Measurements from ENCODE around the gene NCL.
"Not testable (repeated sequence)": the region's sequence is repeated elsewhere in the genome, so short reads cannot be mapped to it uniquely, and the experiment has no call there.

NCL gene

GRCh38 chr2:231405601-231406367 is 58.5 kb downstream of the NCL start:
- peak; percentile 16 for DNase-seq (ENCODE audit: low read depth)

DNA sequence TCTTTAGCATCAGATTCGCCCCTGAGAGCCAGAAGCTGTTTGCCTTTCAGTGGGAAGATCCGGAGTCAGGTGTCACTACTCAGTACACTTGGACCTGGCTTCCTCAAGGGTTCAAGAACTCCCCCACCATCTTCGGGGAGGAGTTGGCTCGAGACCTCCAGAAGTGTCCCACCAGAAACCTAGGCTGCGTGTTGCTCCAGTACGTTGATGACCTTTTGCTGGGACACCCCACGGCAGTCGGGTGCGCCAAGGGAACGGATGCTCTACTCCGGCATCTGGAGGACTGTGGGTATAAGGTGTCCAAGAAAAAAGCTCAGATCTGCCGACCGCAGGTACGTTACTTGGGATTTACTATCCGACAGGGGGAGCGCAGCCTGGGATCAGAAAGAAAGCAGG is 60.1 kb downstream of the NCL start:
- not testable (repeated sequence) for DNase-seq (ENCODE audit: low read depth)
